ENCODE data around the gene EXOSC1. TPM values are rescaled to one million over a fixed set of nuclear protein-coding genes. Genes with fewer than 3 reads are reported as not detected.
"Not testable (repeated sequence)": the region's sequence is repeated elsewhere in the genome, so short reads cannot be mapped to it uniquely, and the experiment has no call there.

The EXOSC1 gene
- total and polyA plus RNA-seq, 11 donors: 14.8 to 34.5 (median 17.3) TPM

DNA sequence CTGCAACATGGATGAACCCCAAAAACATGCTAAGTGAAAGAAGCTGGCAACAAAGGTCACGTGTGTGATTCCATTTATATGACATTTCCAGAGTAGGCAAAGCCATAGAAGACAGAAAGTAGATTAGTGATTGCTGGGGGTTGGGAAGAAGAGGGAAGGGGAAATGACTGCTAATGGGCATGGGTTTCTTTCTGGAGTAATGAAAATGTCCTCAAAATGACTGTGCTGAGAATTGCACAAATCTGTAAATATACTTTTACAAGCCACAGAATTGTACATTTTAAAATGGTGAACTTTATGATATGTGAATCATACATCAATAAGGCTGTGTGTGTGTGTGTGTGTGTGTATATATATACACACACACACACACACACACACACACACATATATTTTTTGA, 36.6 kb upstream of the EXOSC1 start:
- H3K4me1 ChIP-seq: peaks cover 0 to 27% (median 10%) of the 10 kb centered on the region in 12 donors
- H3K27ac ChIP-seq: no peak overlapping the region
- DNase-seq: no peak
- TF ChIP-seq CTCF (IDR thresholded peaks at IDR 0.05) (no peak), POLR2A (IDR thresholded peaks at IDR 0.05) (no peak)
- H3K27me3 ChIP-seq: no peaks in the 10 kb centered on the region
- 73 to 87% (median 78%) methylated on average over 1 of the region's 1 CpG for WGBS, 4 donors
- intact Hi-C loops (cut with DNase I): no loop called here
- no peak for ATAC-seq
- H3K36me3 ChIP-seq: peaks cover 0 to 74% (median 56%) of the 10 kb centered on the region in 9 donors
- H3K9me3 ChIP-seq: no peaks in the 10 kb centered on the region
- H3K4me3 ChIP-seq: no peak overlapping the region

DNA sequence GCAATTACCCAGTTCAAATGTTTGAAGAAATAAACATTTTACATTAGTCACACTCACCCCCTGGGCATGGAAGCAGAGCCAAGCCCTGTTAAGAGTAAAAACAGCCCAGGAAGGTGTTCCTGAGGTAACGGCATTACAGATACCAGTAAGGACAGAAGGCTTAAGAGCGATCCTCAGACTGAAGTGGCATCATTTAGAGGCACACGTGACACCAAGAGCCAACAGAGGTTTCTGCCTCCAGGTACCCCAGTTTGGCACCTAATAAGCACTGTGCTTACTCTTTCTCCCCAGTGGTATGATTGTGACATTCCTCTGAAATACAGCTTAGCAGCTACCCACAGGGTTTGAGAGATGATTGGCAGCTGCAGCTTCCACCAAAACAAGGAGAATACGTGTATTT, 35.3 kb upstream of the EXOSC1 start:
- TF ChIP-seq CTCF (IDR thresholded peaks at IDR 0.05) (no peak), POLR2A (IDR thresholded peaks at IDR 0.05) (no peak)
- WGBS, 4 donors: 73 to 85% (median 79%) methylated on average over 4 of the region's 4 CpGs
- intact Hi-C loops (cut with DNase I): no loop called here

GRCh38 chr10:97479939-97480338, 34.1 kb upstream of the EXOSC1 start:
- ATAC-seq (no peak), DNase-seq (no peak)
- Histone ChIP-seq H3K27me3 (no peaks in the 10 kb centered on the region), H3K9me3 (no peaks in the 10 kb centered on the region), H3K4me3 (no peak overlapping the region), H3K36me3 (peaks cover 0 to 92% (median 80%) of the 10 kb centered on the region in 9 donors), H3K27ac (no peak overlapping the region), H3K4me1 (peaks cover 0 to 29% (median 11%) of the 10 kb centered on the region in 12 donors)
- intact Hi-C loops (cut with DNase I): no loop called here
- TF ChIP-seq POLR2A (IDR thresholded peaks at IDR 0.05) (no peak), CTCF (IDR thresholded peaks at IDR 0.05) (no peak)
- WGBS, 4 donors: 77 to 81% (median 79%) methylated on average over 9 of the region's 9 CpGs

More for the DNA sequence above, 35.3 kb upstream of the EXOSC1 start:
- no peak overlapping the region for H3K4me3 ChIP-seq
- peaks cover 0 to 86% (median 69%) of the 10 kb centered on the region in 9 donors for H3K36me3 ChIP-seq
- no peaks in the 10 kb centered on the region for H3K27me3 ChIP-seq
- ATAC-seq (no peak), DNase-seq (no peak)
- no peak overlapping the region for H3K27ac ChIP-seq
- peaks cover 0 to 28% (median 11%) of the 10 kb centered on the region in 12 donors for H3K4me1 ChIP-seq
- no peaks in the 10 kb centered on the region for H3K9me3 ChIP-seq

GRCh38 chr10:97479410-97479809, 33.6 kb upstream of the EXOSC1 start:
- peaks cover 0 to 29% (median 11%) of the 10 kb centered on the region in 12 donors for H3K4me1 ChIP-seq

More at GRCh38 chr10:97479410-97479809, 33.6 kb upstream of the EXOSC1 start:
- 88 to 96% (median 94%) methylated on average over 4 of the region's 4 CpGs for WGBS, 4 donors
- peaks cover 0 to 95% (median 85%) of the 10 kb centered on the region in 9 donors for H3K36me3 ChIP-seq
- H3K27ac ChIP-seq; intact Hi-C loops (cut with DNase I); H3K27me3 ChIP-seq; DNase-seq; H3K9me3 ChIP-seq; ATAC-seq; H3K4me3 ChIP-seq: not testable (repeated sequence)

All from heart left ventricle (tissue), 16 donors.